Erythroblast (primary cell): ENCODE results near the gene MACROH2A2.

ENCODE experiments used
- GATA1 ChIP-seq: IDR thresholded peaks from 2 replicates; pipeline ENCODE4 v1.6.1; 2011; ENCODE audit warnings: low read depth, mild to moderate bottlenecking, control low read depth, low read length, moderate library complexity
- POLR2A ChIP-seq: IDR thresholded peaks from 2 replicates; pipeline ENCODE4 v1.6.1; 2011; ENCODE audit warnings: mild to moderate bottlenecking, low read length

GRCh38 chr10:70063418-70064098, 10.9 kb downstream of the MACROH2A2 start:
- no peak for TF ChIP-seq POLR2A
- no peak for TF ChIP-seq GATA1
